HepG2 (cell line): ENCODE results near the gene ST6GALNAC6. TPM values are rescaled to one million over a fixed set of nuclear protein-coding genes. Genes with fewer than 3 reads are reported as not detected.
A peak's percentile ranks its signal among the peaks of the same experiment; 100 is the strongest.

Experiments
- ATAC-seq: fragments of 200-7000 bp; cut with Tn5 transposase; 3 replicates; pipeline ENCODE4 v1.9.1; 2020; ENCODE audit warnings: mild to moderate bottlenecking, moderate library complexity
- BruUV-seq: library from RNA; stranded (reverse); fragments of 400-500 nt; replicated peaks from 2 replicates; lab custom pipeline; 2021; lab: Mats Ljungman, UMichigan
- CTCF ChIA-PET: fragments of 300-600 bp; formaldehyde crosslinking; extraction: SDS; loops from one replicate; lab custom pipeline; 2021; ENCODE audit warnings: low total read pairs, inconsistent platforms, low intra/inter-chr PET ratio; lab: Yijun Ruan, JAX
- POLR2A ChIA-PET: fragments of 350-600 bp; sonication (Branson Sonifier 250); formaldehyde crosslinking; loops from one replicate; lab custom pipeline; 2020; ENCODE audit warnings: antibody characterized with exemption, inconsistent platforms; lab: Yijun Ruan, JAX
- DNase-seq: peaks from one replicate; pipeline ENCODE4 v3.0.0-alpha.2; 2015; ENCODE audit warnings: low spot score
- FAIRE-seq: peaks from 3 replicates; lab custom pipeline; 2011; peaks lifted over from hg19 to GRCh38; lab: Jason Lieb, UNC
- H2AFZ ChIP-seq: one replicate; pipeline ENCODE4 v1.6.1; 2011; ENCODE audit warnings: low read length, inconsistent platforms
- H3K27ac ChIP-seq: fragments of 300-600 bp; 3 replicates; pipeline ENCODE4 v1.8.0; 2011; ENCODE audit warnings: mixed run types, mild to moderate bottlenecking, mixed read lengths, low read length, inconsistent platforms; ENCODE audit not compliant: insufficient read depth; ENCODE audit errors: extremely low read length
- H3K27me3 ChIP-seq, 2 experiments: fragments of 200-600 bp in 1 of 2; 2 replicates in 1 of 2; 3 replicates in 1 of 2; pipeline versions ENCODE4 v1.6.0 to v1.8.0; 2011; ENCODE audit warnings: low read length in 2 of 2, mild to moderate bottlenecking in 2 of 2, moderate library complexity in 2 of 2, inconsistent platforms in 1 of 2; ENCODE audit not compliant: insufficient read depth in 2 of 2, control insufficient read depth in 1 of 2
- H3K36me3 ChIP-seq, 2 experiments: fragments of 200-600 bp in 1 of 2; replicated peaks in 1 of 2; 2 replicates in 1 of 2; 3 replicates in 1 of 2; pipeline versions ENCODE4 v1.5.1 to v1.8.0; 2011; ENCODE audit warnings: low read length in 2 of 2, inconsistent platforms in 1 of 2; ENCODE audit not compliant: insufficient read depth in 2 of 2, control insufficient read depth in 1 of 2
- H3K4me1 ChIP-seq: 2 replicates; pipeline ENCODE4 v1.5.1; 2012; ENCODE audit warnings: low read length, inconsistent platforms; ENCODE audit not compliant: insufficient read depth
- H3K4me2 ChIP-seq: 2 replicates; pipeline ENCODE4 v1.6.0; 2011; ENCODE audit warnings: low read depth, low read length, inconsistent platforms
- H3K4me3 ChIP-seq, 3 experiments: fragments of 200-600 bp in 1 of 3; sonication (generic), shearing (Covaris generic) in 1 of 3; replicated peaks in 1 of 3; 2 replicates each; pipeline ENCODE4 v1.5.1; 2011 to 2016; ENCODE audit warnings: low read length in 3 of 3, inconsistent platforms in 2 of 3, low read depth in 2 of 3, mild to moderate bottlenecking in 2 of 3, control low read depth in 1 of 3, mixed read lengths in 1 of 3; ENCODE audit not compliant: insufficient read depth in 1 of 3
- H3K79me2 ChIP-seq: one replicate; pipeline ENCODE4 v1.6.1; 2011; ENCODE audit warnings: low read length, inconsistent platforms; ENCODE audit not compliant: insufficient read depth
- H3K9ac ChIP-seq: 2 replicates; pipeline ENCODE4 v1.6.0; 2011; ENCODE audit warnings: mild to moderate bottlenecking, low read depth, low read length, inconsistent platforms; ENCODE audit not compliant: insufficient read depth
- H3K9me3 ChIP-seq: 2 replicates; pipeline ENCODE4 v1.5.1; 2012; ENCODE audit warnings: mild to moderate bottlenecking, low read length
- H4K20me1 ChIP-seq: 2 replicates; pipeline ENCODE4 v1.6.0; 2011; ENCODE audit warnings: inconsistent platforms, mild to moderate bottlenecking, low read length, moderate library complexity; ENCODE audit not compliant: insufficient read depth
- ARID5B ChIP-seq: IDR thresholded peaks from 2 replicates; pipeline ENCODE4 v1.4.0; 2020; ENCODE audit warnings: mild to moderate bottlenecking, missing genetic modification reagents
- CCAR2 ChIP-seq: fragments of 200-400 bp; formaldehyde crosslinking; optimal IDR thresholded peaks from 2 replicates; pipeline ENCODE3; 2018; ENCODE audit warnings: low read depth, mild to moderate bottlenecking, low read length, moderate library complexity
- DR1 ChIP-seq: sonication (generic); formaldehyde crosslinking; IDR thresholded peaks from 2 replicates; pipeline ENCODE4 v1.8.0; 2021; ENCODE audit warnings: mild to moderate bottlenecking, missing genetic modification reagents, inconsistent platforms
- FOXK2 ChIP-seq: fragments of 450-650 bp; IDR thresholded peaks from 2 replicates; pipeline ENCODE4 v1.6.1; 2016
- GABPA ChIP-seq, 2 experiments: IDR thresholded peaks; 2 replicates each; pipeline ENCODE4 v1.6.1; 2011 to 2016; ENCODE audit warnings: low read depth in 2 of 2, low read length in 1 of 2, missing biosample characterization in 1 of 2, missing genetic modification characterization in 1 of 2
- GATAD1 ChIP-seq: IDR thresholded peaks from 2 replicates; pipeline ENCODE4 v1.6.1; 2016; ENCODE audit warnings: missing genetic modification reagents, missing compliant biosample characterization
- HDAC1 ChIP-seq: sonication (generic); formaldehyde crosslinking; IDR thresholded peaks from 2 replicates; pipeline ENCODE4 v1.5.1; 2020; ENCODE audit warnings: mild to moderate bottlenecking, missing genetic modification reagents
- HNRNPL ChIP-seq: fragments of 200-400 bp; formaldehyde crosslinking; IDR thresholded peaks from 2 replicates; pipeline ENCODE4 v1.6.1; 2017; ENCODE audit warnings: mild to moderate bottlenecking, low read depth, low read length
- HOXA5 ChIP-seq: sonication (generic); formaldehyde crosslinking; IDR thresholded peaks from 2 replicates; pipeline ENCODE4 v1.4.0; 2020; ENCODE audit warnings: missing genetic modification reagents
- MYC ChIP-seq: sonication (generic); formaldehyde crosslinking; IDR thresholded peaks from 2 replicates; pipeline ENCODE4 v1.9.0; 2021; ENCODE audit warnings: missing genetic modification reagents, borderline replicate concordance
- YY1 ChIP-seq: IDR thresholded peaks from 2 replicates; pipeline ENCODE4 v1.6.1; 2011; ENCODE audit warnings: low read length, low read depth, moderate library complexity, mild to moderate bottlenecking; ENCODE audit not compliant: insufficient read depth, insufficient replicate concordance
- ZHX2 ChIP-seq, 2 experiments: sonication (generic) in 1 of 2; formaldehyde crosslinking in 1 of 2; IDR thresholded peaks; 2 replicates each; pipeline versions ENCODE4 v1.6.1 to v1.9.0; 2014 to 2022; ENCODE audit warnings: antibody characterized with exemption in 1 of 2, borderline replicate concordance in 1 of 2, inconsistent platforms in 1 of 2, low read depth in 1 of 2, missing genetic modification reagents in 1 of 2
- WGBS: methylation state at CpG from one replicate; pipeline ENCODE4 v1.1.6; 2017; ENCODE audit warnings: low lambda C conversion rate; 5-methylcytosine and 5-hydroxymethylcytosine counted together
- in situ Hi-C: cut with HindIII; loops from 2 replicates; pipeline ENCODE4 v1.10.0; 2017; ENCODE audit warnings: low pct_unique_long_range_greater_than_20kb; ENCODE audit not compliant: extremely low pct_ligation_motif_present
- intact Hi-C: fragments of 100-400 bp; cut with micrococcal nuclease; formaldehyde crosslinking; loops from one replicate; pipeline ENCODE4 v1.10.0; 2022; ENCODE audit not compliant: unreplicated experiment
- polyA plus RNA-seq, 8 experiments: library from polyadenylated mRNA; depleted of rRNA in 3 of 8; stranded (reverse) in 7 of 8; unstranded in 1 of 8; fragments of >200 nt; fragmentation: Illumina TruSeq in 4 of 8; extraction: Trizol in 4 of 8; gene quantifications; 2 replicates each; pipeline versions ENCODE4 v1.2.1 to v1.2.3, GENCODE V29; 2011 to 2016; ENCODE audit warnings: low read depth in 4 of 8, missing spikeins in 1 of 8, mixed read lengths in 1 of 8; ENCODE audit not compliant: insufficient read depth in 1 of 8
- total RNA-seq, 5 experiments: library from RNA; depleted of rRNA; stranded (reverse); fragments of >200 nt; fragmentation: Illumina TruSeq; extraction: Trizol; gene quantifications; 2 replicates each; pipeline ENCODE4 v1.2.3, GENCODE V29; 2016; ENCODE audit warnings: low read depth in 1 of 5

ST6GALNAC6 gene
- total and polyA plus RNA-seq, 2 of the 13 experiments (the other 11 are each of a cell fraction or from before 2014, with no cell fraction given) = 18.5 to 65.4 TPM

GRCh38 chr9:127838375-127839078 is 60.9 kb downstream of the ST6GALNAC6 start:
- Histone ChIP-seq H3K36me3 (no peaks in the 10 kb centered on the region), H3K27ac (no peak overlapping the region), H3K4me3 (peak overlapping the region; percentile 16 to 65 (median 18); a peak in 5 of 6 replicates), H3K27me3 (no peaks in the 10 kb centered on the region; a peak in 1 of 5 replicates), H3K9me3 (no peaks in the 10 kb centered on the region), H3K79me2 (no peaks in the 10 kb centered on the region), H3K4me1 (peaks cover 50% of the 10 kb centered on the region), H3K4me2 (peak overlapping the region; percentile 62), H2AFZ (no peak overlapping the region), H3K9ac (peak overlapping the region; percentile 54), H4K20me1 (no peaks in the 10 kb centered on the region)
- 5% methylated on average over 7 of the region's 18 CpGs for WGBS
- BruUV-seq = no TSS peak
- POLR2A ChIA-PET = interaction anchor here (1.3 kb wide), 2 partner anchors 10 to 14 kb away, joined by 3 to 4 read pairs; no protein-coding TSS in a partner anchor
- no peak for DNase-seq
- CTCF ChIA-PET = no interaction called here
- in situ Hi-C loops (no loop called here), intact Hi-C loops (no loop called here)
- ATAC-seq = peak; percentile 82
- no peak for FAIRE-seq
- no peak for TF ChIP-seq HOXA5 (CRISPR knock-in tag)
- peak; percentile 49 for TF ChIP-seq HDAC1
- 0 out of 2 replicates have a peak, but pooled peaks have one; percentile 25 for TF ChIP-seq GATAD1 (CRISPR knock-in tag)
- peak; percentile 53; the same call in 1 of the 2 replicates for TF ChIP-seq ARID5B
- TF ChIP-seq FOXK2 = no peak
- peak; percentile 17 for TF ChIP-seq YY1
- TF ChIP-seq MYC (CRISPR knock-in tag) = no peak
- no peak for TF ChIP-seq ZHX2 (IDR thresholded peaks at IDR 0.05; ENCODE audit: low read depth)
- no peak for TF ChIP-seq ZHX2 (CRISPR knock-in tag; IDR thresholded peaks at IDR 0.05; ENCODE audit: borderline replicate concordance)
- peak; percentile 88 for TF ChIP-seq HNRNPL
- no peak for TF ChIP-seq GABPA (IDR thresholded peaks at IDR 0.05; ENCODE audit: low read depth, low read length)
- peak; percentile 50 for TF ChIP-seq GABPA (CRISPR knock-in tag; IDR thresholded peaks at IDR 0.05; ENCODE audit: low read depth)
- TF ChIP-seq DR1 (CRISPR knock-in tag) = no peak
- TF ChIP-seq CCAR2 = no peak
